ENCODE results near the gene IRAK1. TPM values are rescaled to one million over a fixed set of nuclear protein-coding genes. Genes with fewer than 3 reads are reported as not detected.
A peak's percentile ranks its signal among the peaks of the same experiment; 100 is the strongest.

Gene IRAK1
- polyA plus RNA-seq, 1 of the 3 experiments (the other 2 are of a cell fraction) = 68.5 TPM

- H3K9me2 ChIP-seq = no peaks in the 10 kb centered on the region
- POLR2A ChIA-PET = interaction anchor here (0.5 kb wide), 1 partner anchor 52 kb away, joined by 4 read pairs; no protein-coding TSS in a partner anchor
- CTCF ChIA-PET = interaction anchor here (2.6 kb wide), 1 partner anchor 31 kb away, joined by 14 read pairs; no protein-coding TSS in a partner anchor
These were observed 24.4 kb upstream of the IRAK1 start for GRCh38 chrX:154044091-154044490.

GRCh38 chrX:154043003-154043763 is 23.5 kb upstream of the IRAK1 start:
- no peak overlapping the region for H2AFZ ChIP-seq (ENCODE audit: low read depth)
- no peaks in the 10 kb centered on the region for H3K9me2 ChIP-seq
- ChIA-PET CTCF (interaction anchor here (2.6 kb wide), 1 partner anchor 30 kb away, joined by 14 read pairs; no protein-coding TSS in a partner anchor), POLR2A (no interaction called here)
- H3F3A ChIP-seq (replicated peaks; ENCODE audit: insufficient read depth) = peaks cover 20% of the 10 kb centered on the region
- 36% methylated on average over 5 of the region's 5 CpGs for WGBS (ENCODE audit: low lambda C conversion rate)
- no peaks in the 10 kb centered on the region; the same call in 1 of the 2 replicates for H3K27me3 ChIP-seq (ENCODE audit: insufficient read depth)
- no peak overlapping the region for H3K9ac ChIP-seq
- peaks cover 43% of the 10 kb centered on the region; the same call in 1 of the 2 replicates for H3K79me2 ChIP-seq (ENCODE audit: insufficient read depth)
- peaks cover 17 to 21% of the 10 kb centered on the region in 2 experiments; a peak in 3 of 4 replicates for H3K4me1 ChIP-seq (ENCODE audit: control insufficient read depth in 1 of 2, insufficient read depth in 2 of 2, low read depth in 1 of 2, low read length in 1 of 2)
- DNase-seq = no peak
- H3K9me3 ChIP-seq = no peaks in the 10 kb centered on the region
- no peak overlapping the region for H3K4me3 ChIP-seq (ENCODE audit: low read depth in 2 of 2, low read length in 1 of 2)
- H3K27ac ChIP-seq (ENCODE audit: low read depth in 2 of 2, low read length in 1 of 2) = peak overlapping the region; percentile 21 to 35; a peak in 3 of 4 replicates
- TF ChIP-seq MAX (IDR thresholded peaks at IDR 0.05; ENCODE audit: low read depth) = no peak
- no peak for TF ChIP-seq SMC3 (IDR thresholded peaks at IDR 0.05; ENCODE audit: low read depth, low read length)
- TF ChIP-seq JUND (IDR thresholded peaks at IDR 0.05) = no peak
- no peak for TF ChIP-seq ZBTB33 (IDR thresholded peaks at IDR 0.05; ENCODE audit: borderline replicate concordance, low read depth)
- no peak for TF ChIP-seq TEAD4 (IDR thresholded peaks at IDR 0.05; ENCODE audit: borderline replicate concordance, insufficient read depth)
- peak; percentile 56; the same call in 1 of the 2 replicates for TF ChIP-seq RFX5 (IDR thresholded peaks at IDR 0.05; ENCODE audit: low read length)
- TF ChIP-seq USF2 (IDR thresholded peaks at IDR 0.05; ENCODE audit: borderline replicate concordance, low read depth, low read length) = no peak
- no peak for TF ChIP-seq NRF1 (IDR thresholded peaks at IDR 0.05; ENCODE audit: low read depth, low read length)
- no peak for TF ChIP-seq RCOR1 (IDR thresholded peaks at IDR 0.05; ENCODE audit: low read length)
- TF ChIP-seq TCF12 (IDR thresholded peaks at IDR 0.05) = no peak
- TF ChIP-seq MXI1 (IDR thresholded peaks at IDR 0.05; ENCODE audit: low read depth, low read length) = 0 out of 2 replicates have a peak, but pooled peaks have one; percentile 3
- no peak for TF ChIP-seq NFIC (IDR thresholded peaks at IDR 0.05; ENCODE audit: borderline replicate concordance)
- no peak for TF ChIP-seq GATA2 (CRISPR knock-in tag; IDR thresholded peaks at IDR 0.05)
- TF ChIP-seq USF1 (IDR thresholded peaks at IDR 0.05; ENCODE audit: borderline replicate concordance, low read depth) = no peak
- TF ChIP-seq GABPA (IDR thresholded peaks at IDR 0.05; ENCODE audit: low read depth) = no peak
- TF ChIP-seq FOXJ3 (CRISPR knock-in tag; IDR thresholded peaks at IDR 0.05) = no peak
- TF ChIP-seq EP300 (IDR thresholded peaks at IDR 0.05; ENCODE audit: borderline replicate concordance in 1 of 2, low read depth in 1 of 2, low read length in 1 of 2) = peak in 1 of 2 experiments; percentile 26; a peak in 1 of 4 replicates
- no peak for TF ChIP-seq FOSL2 (IDR thresholded peaks at IDR 0.05; ENCODE audit: borderline replicate concordance, low read depth)
- TF ChIP-seq TAF1 (IDR thresholded peaks at IDR 0.05; ENCODE audit: borderline replicate concordance, low read depth, low read length) = no peak
- no peaks in the 10 kb centered on the region for H3K36me3 ChIP-seq (replicated peaks in 1 of 2; ENCODE audit: control insufficient read depth in 1 of 2, insufficient read depth in 2 of 2, low read length in 1 of 2)
- H4K20me1 ChIP-seq (ENCODE audit: insufficient read depth) = peaks cover 22% of the 10 kb centered on the region
- no peak overlapping the region for H3K4me2 ChIP-seq

More at GRCh38 chrX:154044091-154044490, 24.4 kb upstream of the IRAK1 start:
- Histone ChIP-seq H3K4me3 (ENCODE audit: low read depth in 2 of 2, low read length in 1 of 2) (no peak overlapping the region), H3K27ac (ENCODE audit: low read depth in 2 of 2, low read length in 1 of 2) (peak overlapping the region; percentile 21 to 35; a peak in 1 of 4 replicates), H3K9me3 (no peaks in the 10 kb centered on the region), H3K4me2 (no peak overlapping the region), H3K4me1 (ENCODE audit: control insufficient read depth in 1 of 2, insufficient read depth in 2 of 2, low read depth in 1 of 2, low read length in 1 of 2) (peaks cover 17 to 21% of the 10 kb centered on the region in 2 experiments; a peak in 3 of 4 replicates), H3K36me3 (replicated peaks in 1 of 2; ENCODE audit: control insufficient read depth in 1 of 2, insufficient read depth in 2 of 2, low read length in 1 of 2) (no peaks in the 10 kb centered on the region), H4K20me1 (ENCODE audit: insufficient read depth) (peaks cover 22% of the 10 kb centered on the region), H3F3A (replicated peaks; ENCODE audit: insufficient read depth) (peaks cover 20% of the 10 kb centered on the region), H3K79me2 (ENCODE audit: insufficient read depth) (peaks cover 44% of the 10 kb centered on the region; the same call in 1 of the 2 replicates), H3K9ac (no peak overlapping the region), H2AFZ (ENCODE audit: low read depth) (no peak overlapping the region), H3K27me3 (ENCODE audit: insufficient read depth) (no peaks in the 10 kb centered on the region; the same call in 1 of the 2 replicates)
- 49% methylated on average over 6 of the region's 6 CpGs for WGBS (ENCODE audit: low lambda C conversion rate)
- DNase-seq = no peak
- TF ChIP-seq TCF12 (IDR thresholded peaks at IDR 0.05) (no peak), GATA2 (CRISPR knock-in tag; IDR thresholded peaks at IDR 0.05) (no peak)
